Renal cortex interstitium (tissue), 11 donors: ENCODE measurements around the gene RXRB. TPM values are rescaled to one million over a fixed set of nuclear protein-coding genes. Genes with fewer than 3 reads are reported as not detected.

Experiments
- DNase-seq, 11 donors: peaks; one replicate each; pipeline ENCODE4 v3.0.0-alpha.2; 2013; ENCODE audit warnings: low read depth in 9 of 11, low spot score in 4 of 11; ENCODE audit errors: extremely low read depth in 1 of 11
- polyA plus RNA-seq, 3 donors: library from polyadenylated mRNA; unstranded; fragments of 120-200 nt; gene quantifications; one replicate each; pipeline ENCODE4 v1.2.1, GENCODE V29; 2013; ENCODE audit not compliant: insufficient read length in 3 of 3

RXRB gene
- polyA plus RNA-seq, 3 donors, result 51.1 to 64.5 (median 61.0) TPM

GRCh38 chr6:33147807-33148666 lies 52.4 kb downstream of the RXRB start:
- peak in 8 of 11 donors; percentile 27 to 63 (median 44) for DNase-seq

GRCh38 chr6:33144373-33144772 lies 56.1 kb downstream of the RXRB start:
- peak in 1 of 11 donors; percentile 7 for DNase-seq

Other genes with a start within 250 kb of the RXRB start
- gene HLA-DMA, start 247.6 kb downstream of the RXRB start, polyA plus RNA-seq, result 10 to 100 TPM; 13.9 to 24.6 (median 22.5) TPM
- 100 to 1,000 TPM; 298 to 338 (median 312) TPM for gene BRD2, start 232.1 kb downstream of the RXRB start, polyA plus RNA-seq
- gene HLA-DOA, start 191.1 kb downstream of the RXRB start, polyA plus RNA-seq, result 1 to 10 TPM; 3.8 to 4.8 (median 4.2) TPM
- 10 to 100 TPM in 2 of 3 donors, 1 to 10 TPM in 1; 8.6 to 32.9 (median 19.7) TPM for gene HLA-DPA1, start 127.0 kb downstream of the RXRB start, polyA plus RNA-seq
- 10 to 100 TPM; 10.7 to 26.6 (median 20.8) TPM for gene HLA-DPB1, start 124.7 kb downstream of the RXRB start, polyA plus RNA-seq
- gene COL11A2, start 8.2 kb downstream of the RXRB start, polyA plus RNA-seq, result 1 to 10 TPM; 4.2 to 7.3 (median 5.0) TPM
- 100 to 1,000 TPM; 101 to 130 (median 109) TPM for gene SLC39A7, start 202 bp upstream of the RXRB start, polyA plus RNA-seq
- 10 to 100 TPM; 24.4 to 28.5 (median 28.2) TPM for gene HSD17B8, start 4.0 kb upstream of the RXRB start, polyA plus RNA-seq
- gene RING1, start 7.8 kb upstream of the RXRB start, polyA plus RNA-seq, result 10 to 100 TPM; 49.2 to 68.5 (median 62.5) TPM
- 10 to 100 TPM; 69.2 to 99.3 (median 74.0) TPM for gene VPS52, start 71.2 kb upstream of the RXRB start, polyA plus RNA-seq
- gene RPS18, start 71.4 kb upstream of the RXRB start, polyA plus RNA-seq, result 1,000 to 10,000 TPM; 2,982 to 3,472 (median 3,206) TPM
- gene B3GALT4, start 76.5 kb upstream of the RXRB start, polyA plus RNA-seq, result 1 to 10 TPM; 2.6 to 5.1 (median 4.4) TPM
- gene WDR46, start 88.6 kb upstream of the RXRB start, polyA plus RNA-seq, result 10 to 100 TPM; 57.3 to 72.6 (median 66.4) TPM
- gene PFDN6, start 88.9 kb upstream of the RXRB start, polyA plus RNA-seq, result 10 to 100 TPM; 70.4 to 77.0 (median 76.8) TPM
- gene RGL2, start 98.3 kb upstream of the RXRB start, polyA plus RNA-seq, result 100 to 1,000 TPM; 103 to 134 (median 113) TPM
- 10 to 100 TPM; 33.7 to 47.7 (median 34.5) TPM for gene TAPBP, start 113.4 kb upstream of the RXRB start, polyA plus RNA-seq
- gene ZBTB22, start 117.1 kb upstream of the RXRB start, polyA plus RNA-seq, result 10 to 100 TPM; 19.8 to 28.3 (median 23.2) TPM
- gene DAXX, start 122.3 kb upstream of the RXRB start, polyA plus RNA-seq, result 10 to 100 TPM; 46.9 to 63.6 (median 61.5) TPM
- 10 to 100 TPM; 37.0 to 50.3 (median 46.5) TPM for gene KIFC1, start 191.2 kb upstream of the RXRB start, polyA plus RNA-seq
- 10 to 100 TPM; 57.8 to 82.8 (median 68.8) TPM for gene PHF1, start 210.3 kb upstream of the RXRB start, polyA plus RNA-seq
- 100 to 1,000 TPM; 226 to 254 (median 240) TPM for gene CUTA, start 217.4 kb upstream of the RXRB start, polyA plus RNA-seq
- gene SYNGAP1, start 219.4 kb upstream of the RXRB start, polyA plus RNA-seq, result 10 to 100 TPM; 32.6 to 51.5 (median 33.5) TPM